Epithelial cell of proximal tubule (primary cell): ENCODE measurements around the gene SH3BP2. TPM values are rescaled to one million over a fixed set of nuclear protein-coding genes. Genes with fewer than 3 reads are reported as not detected.
A peak's percentile ranks its signal among the peaks of the same experiment; 100 is the strongest.

Experiments used
- DNase-seq: peaks from one replicate; pipeline ENCODE4 v3.0.0-alpha.2; 2011; ENCODE audit warnings: low read depth
- H3K4me3 ChIP-seq: 2 replicates; pipeline ENCODE4 v1.5.1; 2011; ENCODE audit warnings: low read depth, mild to moderate bottlenecking, low read length
- CTCF ChIP-seq: conservative IDR thresholded peaks from 2 replicates; pipeline ENCODE4 v1.5.1; 2012; ENCODE audit warnings: low read depth, mild to moderate bottlenecking, low read length
- total RNA-seq: library from RNA; depleted of rRNA; stranded (reverse); fragments of >200 nt; gene quantifications from 2 replicates; pipeline ENCODE4 v1.2.3, GENCODE V29; 2015

The SH3BP2 gene
- total RNA-seq, 1 donor from 2014 or later: 53.3 TPM

GRCh38 chr4:2796849-2797544 lies 4.1 kb downstream of the SH3BP2 start:
- DNase-seq: no peak
- no peak overlapping the region for H3K4me3 ChIP-seq
- TF ChIP-seq CTCF: peak; percentile 5

GRCh38 chr4:2797545-2798305 lies 4.8 kb downstream of the SH3BP2 start:
- H3K4me3 ChIP-seq: no peak overlapping the region
- DNase-seq: no peak
- TF ChIP-seq CTCF: no peak

GRCh38 chr4:2798399-2799223 lies 5.7 kb downstream of the SH3BP2 start:
- H3K4me3 ChIP-seq: peak overlapping the region; percentile 33
- no peak for TF ChIP-seq CTCF
- no peak for DNase-seq

- peak overlapping the region; percentile 33 for H3K4me3 ChIP-seq
- no peak for DNase-seq
- TF ChIP-seq CTCF: no peak
These were observed 6.5 kb downstream of the SH3BP2 start for GRCh38 chr4:2799224-2799911.

GRCh38 chr4:2799971-2800690 lies 7.2 kb downstream of the SH3BP2 start:
- H3K4me3 ChIP-seq: peak overlapping the region; percentile 33
- no peak for DNase-seq
- no peak for TF ChIP-seq CTCF
